HepG2 (cell line): ENCODE results near the gene NCAPD2. TPM values are rescaled to one million over a fixed set of nuclear protein-coding genes. Genes with fewer than 3 reads are reported as not detected.

Experiments
- ATAC-seq: fragments of 200-7000 bp; cut with Tn5 transposase; 3 replicates; pipeline ENCODE4 v1.9.1; 2020; ENCODE audit warnings: mild to moderate bottlenecking, moderate library complexity
- BruUV-seq: library from RNA; stranded (reverse); fragments of 400-500 nt; replicated peaks from 2 replicates; lab custom pipeline; 2021; lab: Mats Ljungman, UMichigan
- CTCF ChIA-PET: fragments of 300-600 bp; formaldehyde crosslinking; extraction: SDS; loops from one replicate; lab custom pipeline; 2021; ENCODE audit warnings: low total read pairs, inconsistent platforms, low intra/inter-chr PET ratio; lab: Yijun Ruan, JAX
- POLR2A ChIA-PET: fragments of 350-600 bp; sonication (Branson Sonifier 250); formaldehyde crosslinking; loops from one replicate; lab custom pipeline; 2020; ENCODE audit warnings: antibody characterized with exemption, inconsistent platforms; lab: Yijun Ruan, JAX
- DNase-seq: peaks from one replicate; pipeline ENCODE4 v3.0.0-alpha.2; 2015; ENCODE audit warnings: low spot score
- FAIRE-seq: peaks from 3 replicates; lab custom pipeline; 2011; peaks lifted over from hg19 to GRCh38; lab: Jason Lieb, UNC
- H2AFZ ChIP-seq: one replicate; pipeline ENCODE4 v1.6.1; 2011; ENCODE audit warnings: low read length, inconsistent platforms
- H3K27ac ChIP-seq: fragments of 300-600 bp; 3 replicates; pipeline ENCODE4 v1.8.0; 2011; ENCODE audit warnings: mixed run types, mild to moderate bottlenecking, mixed read lengths, low read length, inconsistent platforms; ENCODE audit not compliant: insufficient read depth; ENCODE audit errors: extremely low read length
- H3K27me3 ChIP-seq, 2 experiments: fragments of 200-600 bp in 1 of 2; 2 replicates in 1 of 2; 3 replicates in 1 of 2; pipeline versions ENCODE4 v1.6.0 to v1.8.0; 2011; ENCODE audit warnings: low read length in 2 of 2, mild to moderate bottlenecking in 2 of 2, moderate library complexity in 2 of 2, inconsistent platforms in 1 of 2; ENCODE audit not compliant: insufficient read depth in 2 of 2, control insufficient read depth in 1 of 2
- H3K36me3 ChIP-seq, 2 experiments: fragments of 200-600 bp in 1 of 2; replicated peaks in 1 of 2; 2 replicates in 1 of 2; 3 replicates in 1 of 2; pipeline versions ENCODE4 v1.5.1 to v1.8.0; 2011; ENCODE audit warnings: low read length in 2 of 2, inconsistent platforms in 1 of 2; ENCODE audit not compliant: insufficient read depth in 2 of 2, control insufficient read depth in 1 of 2
- H3K4me1 ChIP-seq: 2 replicates; pipeline ENCODE4 v1.5.1; 2012; ENCODE audit warnings: low read length, inconsistent platforms; ENCODE audit not compliant: insufficient read depth
- H3K4me2 ChIP-seq: 2 replicates; pipeline ENCODE4 v1.6.0; 2011; ENCODE audit warnings: low read depth, low read length, inconsistent platforms
- H3K4me3 ChIP-seq, 3 experiments: fragments of 200-600 bp in 1 of 3; sonication (generic), shearing (Covaris generic) in 1 of 3; replicated peaks in 1 of 3; 2 replicates each; pipeline ENCODE4 v1.5.1; 2011 to 2016; ENCODE audit warnings: low read length in 3 of 3, inconsistent platforms in 2 of 3, low read depth in 2 of 3, mild to moderate bottlenecking in 2 of 3, control low read depth in 1 of 3, mixed read lengths in 1 of 3; ENCODE audit not compliant: insufficient read depth in 1 of 3
- H3K79me2 ChIP-seq: one replicate; pipeline ENCODE4 v1.6.1; 2011; ENCODE audit warnings: low read length, inconsistent platforms; ENCODE audit not compliant: insufficient read depth
- H3K9ac ChIP-seq: 2 replicates; pipeline ENCODE4 v1.6.0; 2011; ENCODE audit warnings: mild to moderate bottlenecking, low read depth, low read length, inconsistent platforms; ENCODE audit not compliant: insufficient read depth
- H3K9me3 ChIP-seq: 2 replicates; pipeline ENCODE4 v1.5.1; 2012; ENCODE audit warnings: mild to moderate bottlenecking, low read length
- H4K20me1 ChIP-seq: 2 replicates; pipeline ENCODE4 v1.6.0; 2011; ENCODE audit warnings: inconsistent platforms, mild to moderate bottlenecking, low read length, moderate library complexity; ENCODE audit not compliant: insufficient read depth
- BHLHE40 ChIP-seq: IDR thresholded peaks from 2 replicates; pipeline ENCODE4 v1.6.1; 2011; ENCODE audit warnings: low read length, improper control_type of control experiment
- HES4 ChIP-seq: sonication (generic); formaldehyde crosslinking; IDR thresholded peaks from 2 replicates; pipeline ENCODE4 v1.9.0; 2021; ENCODE audit warnings: mild to moderate bottlenecking, missing genetic modification reagents, borderline replicate concordance
- HOXA5 ChIP-seq: sonication (generic); formaldehyde crosslinking; IDR thresholded peaks from 2 replicates; pipeline ENCODE4 v1.4.0; 2020; ENCODE audit warnings: missing genetic modification reagents
- NFIC ChIP-seq: IDR thresholded peaks from 2 replicates; pipeline ENCODE4 v1.6.1; 2012; ENCODE audit warnings: mild to moderate bottlenecking, low read length, inconsistent platforms
- NFRKB ChIP-seq: fragments of 450-650 bp; IDR thresholded peaks from 2 replicates; pipeline ENCODE4 v1.6.1; 2017
- NFYC ChIP-seq: IDR thresholded peaks from 2 replicates; pipeline ENCODE4 v1.6.1; 2016; ENCODE audit warnings: missing genetic modification reagents, missing compliant biosample characterization
- POGZ ChIP-seq: sonication (generic); formaldehyde crosslinking; IDR thresholded peaks from 2 replicates; pipeline ENCODE4 v1.4.0; 2020; ENCODE audit warnings: mild to moderate bottlenecking, missing genetic modification reagents
- TFDP1 ChIP-seq: IDR thresholded peaks from 2 replicates; pipeline ENCODE4 v1.6.1; 2016; ENCODE audit warnings: missing compliant biosample characterization, missing genetic modification reagents, borderline replicate concordance
- ZBTB43 ChIP-seq: sonication (generic); formaldehyde crosslinking; conservative IDR thresholded peaks from 2 replicates; pipeline ENCODE4 v1.4.0; 2020; ENCODE audit warnings: missing genetic modification reagents
- ZFP36L1 ChIP-seq: sonication (generic); formaldehyde crosslinking; IDR thresholded peaks from 2 replicates; pipeline ENCODE4 v1.8.0; 2022; ENCODE audit warnings: mild to moderate bottlenecking, missing genetic modification reagents, moderate library complexity
- ZNF331 ChIP-seq: sonication (generic); formaldehyde crosslinking; IDR thresholded peaks from 2 replicates; pipeline ENCODE4 v1.4.0; 2020; ENCODE audit warnings: missing genetic modification reagents
- ZNF567 ChIP-seq: sonication (generic); formaldehyde crosslinking; IDR thresholded peaks from 2 replicates; pipeline ENCODE4 v1.8.1; 2023; ENCODE audit warnings: mild to moderate bottlenecking, missing genetic modification reagents, borderline replicate concordance
- ZNF572 ChIP-seq: sonication (generic); formaldehyde crosslinking; IDR thresholded peaks from 2 replicates; pipeline ENCODE4 v1.5.1; 2020; ENCODE audit warnings: mild to moderate bottlenecking, missing genetic modification reagents
- ZNF597 ChIP-seq: sonication (generic); formaldehyde crosslinking; IDR thresholded peaks from 2 replicates; pipeline ENCODE4 v1.5.0; 2020; ENCODE audit warnings: missing genetic modification reagents
- ZNF839 ChIP-seq: sonication (generic); formaldehyde crosslinking; IDR thresholded peaks from 2 replicates; pipeline ENCODE4 v1.4.0; 2020; ENCODE audit warnings: missing genetic modification reagents, mild to moderate bottlenecking, borderline replicate concordance
- WGBS: methylation state at CpG from one replicate; pipeline ENCODE4 v1.1.6; 2017; ENCODE audit warnings: low lambda C conversion rate; 5-methylcytosine and 5-hydroxymethylcytosine counted together
- in situ Hi-C: cut with HindIII; loops from 2 replicates; pipeline ENCODE4 v1.10.0; 2017; ENCODE audit warnings: low pct_unique_long_range_greater_than_20kb; ENCODE audit not compliant: extremely low pct_ligation_motif_present
- intact Hi-C: fragments of 100-400 bp; cut with micrococcal nuclease; formaldehyde crosslinking; loops from one replicate; pipeline ENCODE4 v1.10.0; 2022; ENCODE audit not compliant: unreplicated experiment
- polyA plus RNA-seq, 8 experiments: library from polyadenylated mRNA; depleted of rRNA in 3 of 8; stranded (reverse) in 7 of 8; unstranded in 1 of 8; fragments of >200 nt; fragmentation: Illumina TruSeq in 4 of 8; extraction: Trizol in 4 of 8; gene quantifications; 2 replicates each; pipeline versions ENCODE4 v1.2.1 to v1.2.3, GENCODE V29; 2011 to 2016; ENCODE audit warnings: low read depth in 4 of 8, missing spikeins in 1 of 8, mixed read lengths in 1 of 8; ENCODE audit not compliant: insufficient read depth in 1 of 8
- total RNA-seq, 5 experiments: library from RNA; depleted of rRNA; stranded (reverse); fragments of >200 nt; fragmentation: Illumina TruSeq; extraction: Trizol; gene quantifications; 2 replicates each; pipeline ENCODE4 v1.2.3, GENCODE V29; 2016; ENCODE audit warnings: low read depth in 1 of 5

NCAPD2 gene
- total and polyA plus RNA-seq, 2 of the 13 experiments (the other 11 are each of a cell fraction or from before 2014, with no cell fraction given), result 51.1 to 65.6 TPM

GRCh38 chr12:6459004-6459337, 34.9 kb upstream of the NCAPD2 start:
- Histone ChIP-seq H3K4me1 (0 out of 2 replicates have a peak, but pooled peaks cover 3% of the 10 kb centered on the region), H3K27me3 (no peaks in the 10 kb centered on the region), H3K27ac (no peak overlapping the region), H3K36me3 (peaks cover 14 to 48% of the 10 kb centered on the region in 2 experiments), H2AFZ (no peak overlapping the region), H3K79me2 (no peaks in the 10 kb centered on the region), H3K9me3 (no peaks in the 10 kb centered on the region), H3K4me3 (no peak overlapping the region), H3K9ac (no peak overlapping the region), H4K20me1 (no peaks in the 10 kb centered on the region), H3K4me2 (no peak overlapping the region)
- WGBS, result 91% methylated on average over 2 of the region's 2 CpGs
- intact Hi-C loops (no loop called here), in situ Hi-C loops (loop anchor here (25.0 kb wide), 1 partner anchor 397 kb away; no protein-coding TSS in a partner anchor)
- ChIA-PET POLR2A (interaction anchor here (0.8 to 1.9 kb wide), 3 partner anchors 12 to 96 kb away, joined by 3 to 12 read pairs (median 4); partner anchors contain the start of gene VAMP1), CTCF (no interaction called here)
- no peak for TF ChIP-seq ZBTB43 (CRISPR knock-in tag)
- no peak for FAIRE-seq
- no peak for ATAC-seq
- BruUV-seq, result no TSS peak
- DNase-seq, result no peak

GRCh38 chr12:6460751-6461371, 33.0 kb upstream of the NCAPD2 start:
- WGBS, result 97% methylated on average over 5 of the region's 10 CpGs
- ChIA-PET POLR2A (interaction anchor here (1.1 to 2.9 kb wide), 3 partner anchors 9 to 73 kb away, joined by 3 to 12 read pairs (median 9); partner anchors contain the start of genes TAPBPL and VAMP1), CTCF (no interaction called here)
- 0 out of 2 replicates have a peak, but pooled peaks cover 5% of the 10 kb centered on the region for H3K4me1 ChIP-seq
- no peak overlapping the region for H3K4me3 ChIP-seq
- H3K9ac ChIP-seq, result no peak overlapping the region
- peaks cover 20 to 54% of the 10 kb centered on the region in 2 experiments for H3K36me3 ChIP-seq
- no peaks in the 10 kb centered on the region for H3K27me3 ChIP-seq
- no peaks in the 10 kb centered on the region for H4K20me1 ChIP-seq
- intact Hi-C loops (loop anchor here (10.0 kb wide), 1 partner anchor 126 kb away; no protein-coding TSS in a partner anchor), in situ Hi-C loops (loop anchor here (5.0 to 25.0 kb wide), 2 partner anchors 39 to 399 kb away; no protein-coding TSS in a partner anchor)
- no peaks in the 10 kb centered on the region for H3K9me3 ChIP-seq
- no peak overlapping the region for H3K27ac ChIP-seq
- BruUV-seq, result no TSS peak
- no peak for FAIRE-seq
- ATAC-seq, result no peak
- no peak overlapping the region for H3K4me2 ChIP-seq
- no peak overlapping the region for H2AFZ ChIP-seq
- DNase-seq, result no peak
- no peaks in the 10 kb centered on the region for H3K79me2 ChIP-seq
- TF ChIP-seq ZNF572 (CRISPR knock-in tag) (no peak), NFRKB (no peak), ZFP36L1 (CRISPR knock-in tag) (no peak), HES4 (CRISPR knock-in tag) (no peak), TFDP1 (CRISPR knock-in tag) (no peak), NFYC (CRISPR knock-in tag) (no peak), POGZ (CRISPR knock-in tag) (no peak), NFIC (no peak), ZNF331 (CRISPR knock-in tag) (no peak), HOXA5 (CRISPR knock-in tag) (no peak), ZNF839 (CRISPR knock-in tag) (no peak), BHLHE40 (no peak), ZNF597 (no peak), ZNF567 (no peak)
